ENCODE measurements around the gene C2CD3. TPM values are rescaled to one million over a fixed set of nuclear protein-coding genes. Genes with fewer than 3 reads are reported as not detected.

C2CD3 gene
- total and polyA plus RNA-seq, 2 of the 4 experiments (the other 2 are of a cell fraction), result 11.1 to 19.2 TPM

DNA sequence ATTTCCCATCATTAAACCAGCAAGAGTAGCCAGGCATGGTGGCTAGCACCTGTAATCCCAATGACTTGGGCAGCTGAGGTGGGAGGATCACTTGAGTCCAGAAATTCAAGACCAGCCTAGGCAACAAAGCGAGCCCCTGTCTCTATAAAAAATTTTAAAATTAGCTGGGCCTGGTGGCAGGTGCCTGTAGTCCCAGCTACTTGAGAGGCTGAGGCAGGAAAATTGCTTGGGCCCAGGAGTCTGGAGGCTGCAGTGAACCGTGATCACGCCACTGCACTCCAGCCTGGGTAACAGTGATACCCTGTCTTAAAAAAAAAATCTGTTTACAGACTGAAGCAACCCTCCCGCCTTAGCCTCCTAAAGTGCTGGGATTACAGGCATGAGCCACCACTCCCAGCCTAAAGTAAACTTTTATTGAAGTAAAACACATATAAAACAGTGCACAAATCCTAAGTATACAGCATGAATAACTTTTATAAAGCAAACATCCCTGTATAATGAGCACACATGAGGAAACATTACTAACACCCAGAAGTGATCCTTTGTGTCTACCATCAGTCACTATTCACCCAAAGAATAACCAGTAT, 174.5 kb downstream of the C2CD3 start:
- Histone ChIP-seq H3K27ac (ENCODE audit: insufficient read depth, low read length) (no peak overlapping the region), H3K4me3 (ENCODE audit: insufficient read depth, low read depth, low read length) (no peak overlapping the region), H2AK5ac (ENCODE audit: low read depth, low read length) (no peak overlapping the region), H3K27me3 (ENCODE audit: control insufficient read depth, insufficient read depth, low read length) (no peaks in the 10 kb centered on the region; the same call in 1 of the 2 replicates), H3K79me1 (ENCODE audit: low read depth in 1 of 2, low read length in 2 of 2) (no peaks in the 10 kb centered on the region), H3K4ac (ENCODE audit: low read depth, low read length) (no peak overlapping the region), H3K14ac (replicated peaks; ENCODE audit: low read depth, low read length) (no peak overlapping the region), H3K18ac (ENCODE audit: low read depth, low read length) (no peak overlapping the region), H2AFZ (replicated peaks; ENCODE audit: low read length, poor library complexity) (no peak overlapping the region), H3K9me1 (ENCODE audit: insufficient read depth, low read length) (0 out of 2 replicates have a peak, but pooled peaks cover 2% of the 10 kb centered on the region), H4K91ac (ENCODE audit: insufficient read depth, low read depth, low read length) (no peak overlapping the region), H3K56ac (ENCODE audit: extremely low read depth, insufficient read depth, low read length) (no peak overlapping the region), H3K36me3 (ENCODE audit: control insufficient read depth, insufficient read depth, low read length) (no peaks in the 10 kb centered on the region), H2BK5ac (ENCODE audit: low read depth, low read length, poor library complexity, severe bottlenecking) (no peak overlapping the region), H2BK15ac (ENCODE audit: low read depth, low read length) (no peak overlapping the region), H3K23ac (ENCODE audit: low read depth, low read length) (no peak overlapping the region), H3K9ac (ENCODE audit: low read depth, low read length) (no peak overlapping the region), H4K5ac (ENCODE audit: low read depth, low read length) (no peak overlapping the region), H4K8ac (ENCODE audit: low read depth in 2 of 2, low read length in 2 of 2) (no peak overlapping the region), H2BK20ac (ENCODE audit: low read depth, low read length) (no peak overlapping the region), H3K9me3 (ENCODE audit: control insufficient read depth, insufficient read depth, low read length) (no peaks in the 10 kb centered on the region), H2BK120ac (ENCODE audit: low read depth, low read length) (no peak overlapping the region), H4K20me1 (ENCODE audit: insufficient read depth, low read length) (no peaks in the 10 kb centered on the region), H2AK9ac (replicated peaks; ENCODE audit: low read depth, low read length, poor library complexity) (no peak overlapping the region), H3K4me1 (ENCODE audit: control insufficient read depth, insufficient read depth, low read length) (no peaks in the 10 kb centered on the region), H3K4me2 (ENCODE audit: low read depth, low read length) (no peak overlapping the region)
- 77% methylated on average over 3 of the region's 4 CpGs; no CpG with 5 or more reads in 1 of the 2 experiments for WGBS, 2 experiments (ENCODE audit: extremely low coverage in 2 of 2, insufficient read length in 1 of 2)
- ChIA-PET CTCF (no interaction called here), POLR2A (ENCODE audit: unreplicated experiment) (no interaction called here)
- ATAC-seq (ENCODE audit: low read depth), result no peak
- TF ChIP-seq CEBPB (IDR thresholded peaks at IDR 0.05; ENCODE audit: low read depth, low read length), result no peak
- TF ChIP-seq BHLHE40 (IDR thresholded peaks at IDR 0.05; ENCODE audit: low read depth, low read length), result no peak
- no peak for TF ChIP-seq POLR2A (IDR thresholded peaks at IDR 0.05; ENCODE audit: low read depth, low read length)
- TF ChIP-seq RFX5 (IDR thresholded peaks at IDR 0.05; ENCODE audit: low read depth, low read length), result no peak
- no peak for TF ChIP-seq MXI1 (IDR thresholded peaks at IDR 0.05; ENCODE audit: borderline replicate concordance, low read depth, low read length)
- no peak for TF ChIP-seq MAZ (IDR thresholded peaks at IDR 0.05; ENCODE audit: borderline replicate concordance, low read depth, low read length)
- no peak for TF ChIP-seq MAFK (IDR thresholded peaks at IDR 0.05; ENCODE audit: low read depth, low read length)
- TF ChIP-seq NFE2L2 (IDR thresholded peaks at IDR 0.05; ENCODE audit: low read depth, low read length), result no peak
- TF ChIP-seq RCOR1 (IDR thresholded peaks at IDR 0.05; ENCODE audit: insufficient replicate concordance, low read length), result no peak
- TF ChIP-seq CHD1 (IDR thresholded peaks at IDR 0.05; ENCODE audit: low read depth, low read length), result no peak
- no peak for TF ChIP-seq FOS (IDR thresholded peaks at IDR 0.05; ENCODE audit: low read depth, low read length)
- no peak for TF ChIP-seq RAD21 (IDR thresholded peaks at IDR 0.05; ENCODE audit: low read length)
- TF ChIP-seq, protein P1, sequence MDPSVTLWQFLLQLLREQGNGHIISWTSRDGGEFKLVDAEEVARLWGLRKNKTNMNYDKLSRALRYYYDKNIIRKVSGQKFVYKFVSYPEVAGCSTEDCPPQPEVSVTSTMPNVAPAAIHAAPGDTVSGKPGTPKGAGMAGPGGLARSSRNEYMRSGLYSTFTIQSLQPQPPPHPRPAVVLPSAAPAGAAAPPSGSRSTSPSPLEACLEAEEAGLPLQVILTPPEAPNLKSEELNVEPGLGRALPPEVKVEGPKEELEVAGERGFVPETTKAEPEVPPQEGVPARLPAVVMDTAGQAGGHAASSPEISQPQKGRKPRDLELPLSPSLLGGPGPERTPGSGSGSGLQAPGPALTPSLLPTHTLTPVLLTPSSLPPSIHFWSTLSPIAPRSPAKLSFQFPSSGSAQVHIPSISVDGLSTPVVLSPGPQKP (IDR thresholded peaks at IDR 0.05; ENCODE audit: borderline replicate concordance, low read depth, low read length), result no peak
- TF ChIP-seq SMC3 (IDR thresholded peaks at IDR 0.05; ENCODE audit: low read depth, low read length), result no peak
- no peak for TF ChIP-seq USF2 (IDR thresholded peaks at IDR 0.05; ENCODE audit: low read depth, low read length)
- TF ChIP-seq, protein P2, sequence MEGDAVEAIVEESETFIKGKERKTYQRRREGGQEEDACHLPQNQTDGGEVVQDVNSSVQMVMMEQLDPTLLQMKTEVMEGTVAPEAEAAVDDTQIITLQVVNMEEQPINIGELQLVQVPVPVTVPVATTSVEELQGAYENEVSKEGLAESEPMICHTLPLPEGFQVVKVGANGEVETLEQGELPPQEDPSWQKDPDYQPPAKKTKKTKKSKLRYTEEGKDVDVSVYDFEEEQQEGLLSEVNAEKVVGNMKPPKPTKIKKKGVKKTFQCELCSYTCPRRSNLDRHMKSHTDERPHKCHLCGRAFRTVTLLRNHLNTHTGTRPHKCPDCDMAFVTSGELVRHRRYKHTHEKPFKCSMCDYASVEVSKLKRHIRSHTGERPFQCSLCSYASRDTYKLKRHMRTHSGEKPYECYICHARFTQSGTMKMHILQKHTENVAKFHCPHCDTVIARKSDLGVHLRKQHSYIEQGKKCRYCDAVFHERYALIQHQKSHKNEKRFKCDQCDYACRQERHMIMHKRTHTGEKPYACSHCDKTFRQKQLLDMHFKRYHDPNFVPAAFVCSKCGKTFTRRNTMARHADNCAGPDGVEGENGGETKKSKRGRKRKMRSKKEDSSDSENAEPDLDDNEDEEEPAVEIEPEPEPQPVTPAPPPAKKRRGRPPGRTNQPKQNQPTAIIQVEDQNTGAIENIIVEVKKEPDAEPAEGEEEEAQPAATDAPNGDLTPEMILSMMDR (conservative IDR thresholded peaks at IDR 0.05; ENCODE audit: low read depth, low read length), result no peak
- dilution Hi-C loops (cut with HindIII; ENCODE audit: low sequenced_read_pairs, unreplicated experiment) (no loop called here), in situ Hi-C loops (cut with MboI; ENCODE audit: low sequenced_read_pairs) (no loop called here), intact Hi-C loops (cut with micrococcal nuclease) (no loop called here)
- DNase-seq, result no peak
- BruUV-seq (replicated peaks), result no TSS peak
